ENCODE measurements around the gene HSPA4L.

HSPA4L gene

GRCh38 chr4:127783955-127784770, 2.0 kb downstream of the HSPA4L start:
- no peak for DNase-seq (ENCODE audit: low read depth in 1 of 2, low spot score in 1 of 2)

- DNase-seq (ENCODE audit: low read depth in 1 of 2, low spot score in 1 of 2), result no peak
These were observed 6.4 kb downstream of the HSPA4L start for GRCh38 chr4:127788517-127788916.

- DNase-seq (ENCODE audit: low read depth in 1 of 2, low spot score in 1 of 2), result no peak
These were observed 9.3 kb downstream of the HSPA4L start for GRCh38 chr4:127791391-127791790.

GRCh38 chr4:127793528-127793927, 11.4 kb downstream of the HSPA4L start:
- DNase-seq (ENCODE audit: low read depth in 1 of 2, low spot score in 1 of 2), result no peak

- DNase-seq (ENCODE audit: low read depth in 1 of 2, low spot score in 1 of 2), result no peak
These were observed 17.6 kb downstream of the HSPA4L start for GRCh38 chr4:127799711-127800110.

- no peak for DNase-seq (ENCODE audit: low read depth in 1 of 2, low spot score in 1 of 2)
These were observed 27.2 kb downstream of the HSPA4L start for GRCh38 chr4:127809173-127809800.

- DNase-seq (ENCODE audit: low read depth in 1 of 2, low spot score in 1 of 2), result no peak
These were observed 28.4 kb downstream of the HSPA4L start for GRCh38 chr4:127810551-127810950.

- DNase-seq (ENCODE audit: low read depth in 1 of 2, low spot score in 1 of 2), result no peak
These were observed 40.3 kb downstream of the HSPA4L start for GRCh38 chr4:127822430-127822829.

GRCh38 chr4:127828121-127828520, 46.0 kb downstream of the HSPA4L start:
- DNase-seq (ENCODE audit: low read depth in 1 of 2, low spot score in 1 of 2), result no peak

- DNase-seq (ENCODE audit: low read depth in 1 of 2, low spot score in 1 of 2), result no peak
These were observed 46.9 kb downstream of the HSPA4L start for GRCh38 chr4:127829014-127829413.

- no peak for DNase-seq (ENCODE audit: low read depth in 1 of 2, low spot score in 1 of 2)
These were observed 50.5 kb downstream of the HSPA4L start for GRCh38 chr4:127832585-127832984.

GRCh38 chr4:127843704-127844600, 61.8 kb downstream of the HSPA4L start:
- DNase-seq (ENCODE audit: low read depth in 1 of 2, low spot score in 1 of 2), result no peak

GRCh38 chr4:127844601-127845116, 62.5 kb downstream of the HSPA4L start:
- no peak for DNase-seq (ENCODE audit: low read depth in 1 of 2, low spot score in 1 of 2)

GRCh38 chr4:127846061-127846460, 63.9 kb downstream of the HSPA4L start:
- no peak for DNase-seq (ENCODE audit: low read depth in 1 of 2, low spot score in 1 of 2)

GRCh38 chr4:127846765-127847164, 64.6 kb downstream of the HSPA4L start:
- no peak for DNase-seq (ENCODE audit: low read depth in 1 of 2, low spot score in 1 of 2)

GRCh38 chr4:127849505-127850234, 67.5 kb downstream of the HSPA4L start:
- DNase-seq (ENCODE audit: low read depth in 1 of 2, low spot score in 1 of 2), result no peak

GRCh38 chr4:127852661-127853060, 70.5 kb downstream of the HSPA4L start:
- no peak for DNase-seq (ENCODE audit: low read depth in 1 of 2, low spot score in 1 of 2)

- DNase-seq (ENCODE audit: low read depth in 1 of 2, low spot score in 1 of 2), result no peak
These were observed 74.2 kb downstream of the HSPA4L start for GRCh38 chr4:127856196-127856812.

- DNase-seq (ENCODE audit: low read depth in 1 of 2, low spot score in 1 of 2), result no peak
These were observed 74.8 kb downstream of the HSPA4L start for GRCh38 chr4:127856813-127857447.

- DNase-seq (ENCODE audit: low read depth in 1 of 2, low spot score in 1 of 2), result no peak
These were observed 75.5 kb downstream of the HSPA4L start for GRCh38 chr4:127857641-127858040.
